H1 (cell line): ENCODE data around the gene NECTIN3. TPM values are rescaled to one million over a fixed set of nuclear protein-coding genes. Genes with fewer than 3 reads are reported as not detected.

ENCODE experiments used
- CTCF ChIA-PET: fragments of 300-600 bp; sonication (Branson Sonifier 250); formaldehyde crosslinking; loops from one replicate; lab custom pipeline; 2021; ENCODE audit not compliant: partially characterized antibody; lab: Charles Lee
- POLR2A ChIA-PET: fragments of 300-600 bp; sonication (Branson Sonifier 250); formaldehyde crosslinking; loops from one replicate; lab custom pipeline; 2021; ENCODE audit warnings: inconsistent platforms; ENCODE audit not compliant: partially characterized antibody; lab: Charles Lee
- DNase-seq, 2 experiments: peaks; one replicate each; pipeline versions ENCODE4 v3.0.0 to v3.0.0-alpha.2; 2010 to 2022; ENCODE audit warnings: low spot score in 2 of 2, low read depth in 1 of 2, mixed read lengths in 1 of 2
- FAIRE-seq: peaks from 2 replicates; lab custom pipeline; 2011; peaks lifted over from hg19 to GRCh38; lab: Jason Lieb, UNC
- H2AFZ ChIP-seq: 2 replicates; pipeline ENCODE4 v1.8.1; 2012; ENCODE audit warnings: low read length, inconsistent platforms
- H2AK5ac ChIP-seq: 2 replicates; pipeline ENCODE4 v1.6.1; 2013; ENCODE audit warnings: low read depth, low read length
- H2BK120ac ChIP-seq: replicated peaks from 2 replicates; pipeline ENCODE3; 2013; ENCODE audit warnings: low read depth, low read length, inconsistent platforms
- H2BK12ac ChIP-seq: 2 replicates; pipeline ENCODE4 v1.6.1; 2013; ENCODE audit warnings: low read depth, low read length
- H2BK15ac ChIP-seq: 2 replicates; pipeline ENCODE4 v1.6.1; 2013; ENCODE audit warnings: low read length
- H2BK20ac ChIP-seq: 2 replicates; pipeline ENCODE4 v1.6.1; 2013; ENCODE audit warnings: low read length
- H2BK5ac ChIP-seq: 2 replicates; pipeline ENCODE4 v1.6.1; 2013; ENCODE audit warnings: low read depth, low read length
- H3K14ac ChIP-seq: 2 replicates; pipeline ENCODE4 v1.6.1; 2013; ENCODE audit warnings: inconsistent platforms; ENCODE audit not compliant: insufficient read length
- H3K18ac ChIP-seq: 2 replicates; pipeline ENCODE4 v1.6.1; 2013; ENCODE audit warnings: low read length; ENCODE audit errors: extremely low read depth
- H3K23ac ChIP-seq: 2 replicates; pipeline ENCODE4 v1.6.1; 2013; ENCODE audit warnings: inconsistent platforms; ENCODE audit not compliant: insufficient read length
- H3K23me2 ChIP-seq: 2 replicates; pipeline ENCODE4 v1.6.1; 2013; ENCODE audit warnings: low read depth, low read length
- H3K27ac ChIP-seq: 2 replicates; pipeline ENCODE4 v1.6.1; 2011; ENCODE audit warnings: low read depth, low read length, inconsistent platforms
- H3K27me3 ChIP-seq, 4 experiments: replicated peaks in 1 of 4; 1 replicate in 1 of 4; 2 replicates in 3 of 4; pipeline versions ENCODE4 v1.6.1 to v1.8.1; 2011 to 2013; ENCODE audit warnings: low read length in 3 of 4, mild to moderate bottlenecking in 3 of 4, inconsistent platforms in 2 of 4, mixed read lengths in 2 of 4, moderate library complexity in 1 of 4; ENCODE audit not compliant: control insufficient read depth in 3 of 4, insufficient read depth in 3 of 4; ENCODE audit errors: extremely low read depth in 1 of 4
- H3K36me3 ChIP-seq, 4 experiments: 2 replicates each; pipeline versions ENCODE4 v1.6.1 to v1.8.1; 2011 to 2013; ENCODE audit warnings: mild to moderate bottlenecking in 4 of 4, low read length in 3 of 4, moderate library complexity in 2 of 4, control low read depth in 1 of 4, inconsistent platforms in 1 of 4; ENCODE audit not compliant: insufficient read depth in 4 of 4, control insufficient read depth in 2 of 4
- H3K4ac ChIP-seq: replicated peaks from 2 replicates; pipeline ENCODE3; 2013; ENCODE audit warnings: low read length, low read depth, mixed read lengths, inconsistent platforms; ENCODE audit not compliant: insufficient read length
- H3K4me1 ChIP-seq, 4 experiments: replicated peaks in 1 of 4; 1 replicate in 1 of 4; 2 replicates in 3 of 4; pipeline versions ENCODE4 v1.6.1 to v1.8.1; 2011 to 2013; ENCODE audit warnings: low read length in 3 of 4, inconsistent platforms in 2 of 4, mixed read lengths in 1 of 4; ENCODE audit not compliant: insufficient read depth in 4 of 4, control insufficient read depth in 3 of 4
- H3K4me2 ChIP-seq, 2 experiments: 2 replicates each; pipeline versions ENCODE4 v1.6.1 to v1.8.1; 2011 to 2013; ENCODE audit warnings: low read depth in 2 of 2, low read length in 2 of 2, control low read depth in 1 of 2, inconsistent platforms in 1 of 2, mild to moderate bottlenecking in 1 of 2; ENCODE audit not compliant: insufficient read depth in 1 of 2
- H3K4me3 ChIP-seq, 4 experiments: fragments of 200-600, 300-600 bp in 1 of 4; sonication (generic), shearing (Covaris generic), sonication (Bioruptor Twin) in 1 of 4; 2 replicates each; pipeline versions ENCODE4 v1.5.1 to v1.8.1; 2011 to 2016; ENCODE audit warnings: low read length in 4 of 4, low read depth in 3 of 4, control low read depth in 2 of 4, inconsistent platforms in 2 of 4, mild to moderate bottlenecking in 2 of 4, mixed read lengths in 1 of 4, moderate library complexity in 1 of 4; ENCODE audit not compliant: insufficient read depth in 2 of 4; ENCODE audit errors: extremely low read depth in 1 of 4
- H3K56ac ChIP-seq: replicated peaks from 2 replicates; pipeline ENCODE3; 2013; ENCODE audit warnings: low read depth, mild to moderate bottlenecking, mixed read lengths, low read length, inconsistent platforms; ENCODE audit not compliant: insufficient read length
- H3K79me1 ChIP-seq: 2 replicates; pipeline ENCODE4 v1.6.1; 2013; ENCODE audit warnings: low read depth, low read length, control low read depth
- H3K79me2 ChIP-seq, 2 experiments: 2 replicates each; pipeline versions ENCODE4 v1.6.1 to v1.8.1; 2012 to 2013; ENCODE audit warnings: low read length in 2 of 2, mild to moderate bottlenecking in 2 of 2, inconsistent platforms in 1 of 2; ENCODE audit not compliant: insufficient read depth in 2 of 2, control insufficient read depth in 1 of 2
- H3K9ac ChIP-seq, 4 experiments: replicated peaks in 1 of 4; 1 replicate in 1 of 4; 2 replicates in 3 of 4; pipeline versions ENCODE4 v1.6.1 to v1.8.1; 2011 to 2013; ENCODE audit warnings: low read depth in 3 of 4, low read length in 3 of 4, control low read depth in 2 of 4, mild to moderate bottlenecking in 2 of 4, moderate library complexity in 2 of 4, inconsistent platforms in 1 of 4; ENCODE audit errors: extremely low read depth in 1 of 4
- H3K9me3 ChIP-seq, 2 experiments: 2 replicates each; pipeline versions ENCODE4 v1.6.1 to v1.8.1; 2012 to 2013; ENCODE audit warnings: mild to moderate bottlenecking in 2 of 2, moderate library complexity in 2 of 2, control low read depth in 1 of 2, inconsistent platforms in 1 of 2, low read depth in 1 of 2, low read length in 1 of 2, mixed read lengths in 1 of 2; ENCODE audit not compliant: insufficient read depth in 2 of 2
- H4K20me1 ChIP-seq, 2 experiments: replicated peaks in 1 of 2; 2 replicates each; pipeline versions ENCODE3 to v1.8.1; 2011 to 2013; ENCODE audit warnings: inconsistent platforms in 2 of 2, low read length in 2 of 2, mild to moderate bottlenecking in 1 of 2; ENCODE audit not compliant: insufficient read depth in 2 of 2, control insufficient read depth in 1 of 2
- H4K5ac ChIP-seq: 2 replicates; pipeline ENCODE4 v1.6.1; 2013; ENCODE audit warnings: low read length, low read depth, mixed read lengths, inconsistent platforms; ENCODE audit not compliant: insufficient read length
- H4K8ac ChIP-seq: 2 replicates; pipeline ENCODE4 v1.8.0; 2013; ENCODE audit warnings: mild to moderate bottlenecking, moderate library complexity, low read length, inconsistent platforms; ENCODE audit not compliant: insufficient read depth; ENCODE audit errors: extremely low read depth
- H4K91ac ChIP-seq: replicated peaks from 2 replicates; pipeline ENCODE3; 2013; ENCODE audit warnings: low read length, mixed read lengths, inconsistent platforms; ENCODE audit not compliant: insufficient read length
- RAD21 ChIP-seq, 2 experiments: IDR thresholded peaks in 1 of 2; conservative IDR thresholded peaks in 1 of 2; 2 replicates each; pipeline ENCODE4 v1.6.1; 2011; ENCODE audit warnings: low read depth in 2 of 2, low read length in 2 of 2, improper control_type of control experiment in 1 of 2, inconsistent platforms in 1 of 2, mild to moderate bottlenecking in 1 of 2, moderate library complexity in 1 of 2
- TAF7 ChIP-seq: optimal IDR thresholded peaks from 2 replicates; pipeline ENCODE3; 2011; ENCODE audit warnings: low read depth, mild to moderate bottlenecking, inconsistent platforms, low read length, moderate library complexity, borderline replicate concordance
- WGBS, 2 experiments: shearing (Covaris generic) in 1 of 2; methylation state at CpG; one replicate each; pipeline versions ENCODE4 v1.1.6 to v1.1.7; 2013 to 2015; ENCODE audit warnings: low lambda C conversion rate in 2 of 2, mixed read lengths in 2 of 2, inconsistent platforms in 1 of 2, low coverage in 1 of 2, missing lambda C conversion rate in 1 of 2; ENCODE audit not compliant: insufficient replicate concordance in 2 of 2, insufficient coverage in 1 of 2, insufficient read length in 1 of 2; ENCODE audit errors: extremely low coverage in 1 of 2, missing lambda C conversion rate in 1 of 2; 5-methylcytosine and 5-hydroxymethylcytosine counted together
- polyA plus RNA-seq, 7 experiments: library from polyadenylated mRNA; depleted of rRNA in 3 of 7; stranded (reverse) in 5 of 7; unstranded in 2 of 7; fragments of >200 nt in 5 of 7; fragments of 200-250 nt in 2 of 7; gene quantifications; 1 replicate in 5 of 7; 2 replicates in 1 of 7; 4 replicates in 1 of 7; pipeline versions ENCODE4 v1.2.1 to v1.2.3, GENCODE V29; 2011 to 2013; ENCODE audit warnings: missing spikeins in 2 of 7, mixed read lengths in 2 of 7
- total RNA-seq: library from RNA; stranded (reverse); fragmentation: NEBNext Ultra II Directional; extraction: Animal tissue kit (Norgen Biotek cat#: 25700); gene quantifications from 2 replicates; pipeline ENCODE4 v1.2.1, GENCODE V29; 2021

NECTIN3 gene
- total and polyA plus RNA-seq, 2 of the 8 experiments (the other 6 are each of a cell fraction or from before 2014, with no cell fraction given), result 13.6 to 50.6 TPM

- H4K91ac ChIP-seq, result no peak overlapping the region
- no peak overlapping the region for H2BK120ac ChIP-seq
- H3K23me2 ChIP-seq, result no peaks in the 10 kb centered on the region
- no peak overlapping the region for H3K9ac ChIP-seq
- no peaks in the 10 kb centered on the region for H3K79me2 ChIP-seq
- no peak overlapping the region for H2AK5ac ChIP-seq
- no peak overlapping the region for H2BK20ac ChIP-seq
- no peak overlapping the region for H3K4me2 ChIP-seq
- no peak overlapping the region for H3K56ac ChIP-seq
- no peak for FAIRE-seq
- no peaks in the 10 kb centered on the region for H3K36me3 ChIP-seq
- ChIA-PET CTCF (interaction anchor here (0.7 kb wide), 1 partner anchor 339 kb away, joined by 3 read pairs; no protein-coding TSS in a partner anchor), POLR2A (no interaction called here)
- H2AFZ ChIP-seq, result no peak overlapping the region
- H2BK12ac ChIP-seq, result no peak overlapping the region
- H2BK5ac ChIP-seq, result no peak overlapping the region
- H4K8ac ChIP-seq, result no peak overlapping the region
- no peak overlapping the region for H2BK15ac ChIP-seq
- H3K27ac ChIP-seq, result no peak overlapping the region
- no peaks in the 10 kb centered on the region for H4K20me1 ChIP-seq
- H3K4ac ChIP-seq, result no peak overlapping the region
- peaks cover 0 to 1% (median 0%) of the 10 kb centered on the region in 4 experiments; a peak in 1 of 7 replicates for H3K27me3 ChIP-seq
- H3K4me3 ChIP-seq, result no peak overlapping the region
- no peaks in the 10 kb centered on the region for H3K9me3 ChIP-seq
- H3K14ac ChIP-seq, result no peak overlapping the region
- no peaks in the 10 kb centered on the region for H3K4me1 ChIP-seq
- 92% methylated on average over 1 of the region's 1 CpG; no CpG with 5 or more reads in 1 of the 2 experiments for WGBS, 2 experiments
- DNase-seq, result no peak
- H4K5ac ChIP-seq, result no peak overlapping the region
- H3K23ac ChIP-seq, result no peak overlapping the region
- no peak overlapping the region for H3K18ac ChIP-seq
- no peak for TF ChIP-seq RAD21 (IDR thresholded peaks at IDR 0.05 in 1 of 2, conservative IDR thresholded peaks at IDR 0.05 in 1 of 2; ENCODE audit: low read depth in 2 of 2, low read length in 2 of 2)
- no peak for TF ChIP-seq TAF7
- no peaks in the 10 kb centered on the region for H3K79me1 ChIP-seq
These were observed 147.0 kb downstream of the NECTIN3 start for GRCh38 chr3:111218615-111219014.
